GM12865 (cell line): ENCODE data around the gene TMEM184B.
A peak's percentile ranks its signal among the peaks of the same experiment; 100 is the strongest.

ENCODE experiments used
- DNase-seq: peaks from one replicate; pipeline ENCODE4 v3.0.0; 2010; ENCODE audit warnings: low read depth
- H3K4me3 ChIP-seq: 2 replicates; pipeline ENCODE4 v1.5.1; 2011; ENCODE audit warnings: mild to moderate bottlenecking, low read depth, low read length, control low read depth
- TF ChIP-seq, protein P1 (sequence below): IDR thresholded peaks from 2 replicates; pipeline ENCODE4 v1.5.1; 2011; ENCODE audit warnings: low read length, control low read depth, low read depth, inconsistent platforms; ENCODE audit not compliant: insufficient read depth; ENCODE audit errors: missing control alignments

Gene TMEM184B

DNA sequence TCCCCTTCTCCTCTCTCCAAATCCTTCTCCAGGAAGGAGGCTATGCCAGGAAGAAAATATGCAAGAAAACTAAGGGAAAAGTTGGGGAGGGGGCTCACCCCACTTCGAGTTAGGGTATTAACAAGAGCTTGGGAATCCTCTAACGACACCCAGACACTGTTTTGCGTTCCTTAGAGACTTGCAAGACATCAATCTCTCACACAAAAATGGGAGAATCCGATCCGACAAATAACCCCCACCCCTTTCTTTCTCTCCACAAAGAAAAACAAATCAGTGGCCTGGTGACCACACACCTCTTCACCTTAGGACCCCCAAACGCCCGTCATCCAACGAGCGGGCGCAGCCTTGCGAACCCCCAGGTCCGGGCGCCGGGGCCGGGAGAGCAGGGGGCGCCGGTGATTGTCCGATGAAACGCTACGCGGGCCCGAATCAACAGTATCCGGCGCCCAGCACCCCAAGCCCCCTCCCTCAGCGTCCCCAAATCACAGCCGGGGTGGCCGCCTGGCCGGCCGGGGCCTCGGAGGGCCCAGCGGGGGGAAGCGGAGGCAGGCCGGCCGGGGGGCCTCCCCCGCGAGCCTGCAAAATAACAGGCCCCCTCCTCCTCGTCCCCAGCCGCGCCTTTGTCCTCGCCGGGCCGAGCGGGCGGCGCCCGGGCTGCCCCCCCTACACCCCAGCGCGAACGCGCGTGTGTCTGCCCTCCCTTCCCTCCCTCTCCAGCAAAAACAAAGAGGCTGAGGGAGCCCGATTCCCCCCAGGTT, 43.7 kb upstream of the TMEM184B start:
- peak overlapping the region; percentile 82 for H3K4me3 ChIP-seq
- TF ChIP-seq, protein P1, sequence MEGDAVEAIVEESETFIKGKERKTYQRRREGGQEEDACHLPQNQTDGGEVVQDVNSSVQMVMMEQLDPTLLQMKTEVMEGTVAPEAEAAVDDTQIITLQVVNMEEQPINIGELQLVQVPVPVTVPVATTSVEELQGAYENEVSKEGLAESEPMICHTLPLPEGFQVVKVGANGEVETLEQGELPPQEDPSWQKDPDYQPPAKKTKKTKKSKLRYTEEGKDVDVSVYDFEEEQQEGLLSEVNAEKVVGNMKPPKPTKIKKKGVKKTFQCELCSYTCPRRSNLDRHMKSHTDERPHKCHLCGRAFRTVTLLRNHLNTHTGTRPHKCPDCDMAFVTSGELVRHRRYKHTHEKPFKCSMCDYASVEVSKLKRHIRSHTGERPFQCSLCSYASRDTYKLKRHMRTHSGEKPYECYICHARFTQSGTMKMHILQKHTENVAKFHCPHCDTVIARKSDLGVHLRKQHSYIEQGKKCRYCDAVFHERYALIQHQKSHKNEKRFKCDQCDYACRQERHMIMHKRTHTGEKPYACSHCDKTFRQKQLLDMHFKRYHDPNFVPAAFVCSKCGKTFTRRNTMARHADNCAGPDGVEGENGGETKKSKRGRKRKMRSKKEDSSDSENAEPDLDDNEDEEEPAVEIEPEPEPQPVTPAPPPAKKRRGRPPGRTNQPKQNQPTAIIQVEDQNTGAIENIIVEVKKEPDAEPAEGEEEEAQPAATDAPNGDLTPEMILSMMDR: no peak
- peak; percentile 60 for DNase-seq

DNA sequence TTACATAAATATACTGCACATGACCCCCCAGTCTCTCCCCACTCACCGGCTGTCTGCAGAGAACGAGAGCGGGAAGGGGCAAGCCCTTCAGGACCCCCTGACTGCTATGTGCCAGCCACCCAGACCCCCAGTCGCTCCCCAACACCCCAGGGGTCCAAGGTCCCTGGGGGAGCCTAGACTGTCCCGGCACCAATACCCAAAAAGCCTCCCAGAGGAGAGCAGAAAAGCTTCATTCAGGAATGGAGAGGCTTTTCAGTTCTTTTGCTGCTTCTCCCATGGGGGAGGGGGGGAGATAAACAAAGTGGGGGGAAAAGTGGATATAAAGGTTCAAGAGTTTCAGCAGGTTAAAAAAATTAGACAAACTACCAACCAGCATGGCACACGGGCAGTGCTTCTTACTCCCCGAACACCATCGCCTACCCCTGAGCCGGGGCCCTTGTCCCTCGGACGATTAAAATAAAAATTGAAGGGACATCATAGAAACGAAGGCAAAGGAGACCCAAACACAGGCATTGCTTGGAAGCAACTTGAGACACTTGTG, 43.1 kb upstream of the TMEM184B start:
- no peak for DNase-seq
- TF ChIP-seq, protein P1: no peak
- peak overlapping the region; percentile 82 for H3K4me3 ChIP-seq

DNA sequence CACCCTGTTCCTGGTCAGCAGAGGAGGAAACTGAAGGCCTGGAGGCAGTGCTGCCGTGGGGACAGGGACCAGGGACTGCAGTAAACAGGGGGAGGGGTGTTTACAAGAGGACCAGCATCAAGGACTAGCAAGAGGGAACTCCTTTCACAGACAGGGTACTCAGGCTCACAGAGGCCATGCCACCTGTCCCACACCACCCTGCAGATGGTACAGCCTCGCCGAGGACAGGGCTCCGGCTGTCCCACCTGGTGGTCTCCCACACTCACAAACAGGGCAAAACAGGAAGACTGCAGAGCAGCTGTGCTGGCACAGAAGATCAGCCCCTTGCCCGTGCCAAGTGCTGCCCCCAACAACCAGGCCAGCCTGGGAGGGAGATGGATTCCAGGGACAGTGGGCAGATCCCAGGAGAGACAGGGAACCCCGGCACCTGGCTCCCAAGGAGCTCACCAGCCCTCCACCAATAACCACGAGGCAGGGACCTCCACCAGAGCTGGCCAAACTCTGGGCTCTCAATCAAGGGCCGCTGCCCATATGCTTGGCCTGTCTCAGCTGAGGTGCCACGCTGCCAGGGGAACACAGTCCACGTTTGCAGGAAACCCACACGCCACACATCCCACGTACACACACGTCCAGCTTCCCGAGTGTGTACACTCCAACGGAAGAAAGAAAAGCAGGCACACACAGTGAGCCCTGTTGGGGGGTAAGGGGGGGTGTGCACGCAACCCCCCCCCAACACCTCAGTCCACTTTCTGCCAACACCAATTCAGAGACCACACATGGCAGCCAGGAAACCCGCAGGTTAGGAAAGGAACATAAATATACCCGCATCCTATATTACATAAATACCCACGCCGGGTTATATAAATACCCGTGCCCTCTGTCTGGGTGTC, 42.4 kb upstream of the TMEM184B start:
- DNase-seq: peak; percentile 42
- H3K4me3 ChIP-seq: peak overlapping the region; percentile 82
- TF ChIP-seq, protein P1: no peak

GRCh38 chr22:38314051-38314932, 41.5 kb upstream of the TMEM184B start:
- DNase-seq: peak; percentile 55
- TF ChIP-seq, protein P1: no peak
- H3K4me3 ChIP-seq: peak overlapping the region; percentile 82

GRCh38 chr22:38313384-38313955, 40.7 kb upstream of the TMEM184B start:
- TF ChIP-seq, protein P1: no peak
- H3K4me3 ChIP-seq: peak overlapping the region; percentile 82
- peak; percentile 80 for DNase-seq
